Measurements from ENCODE around the gene SUCLA2. TPM values are rescaled to one million over a fixed set of nuclear protein-coding genes. Genes with fewer than 3 reads are reported as not detected.
A peak's percentile ranks its signal among the peaks of the same experiment; 100 is the strongest.
"Not testable (repeated sequence)": the region's sequence is repeated elsewhere in the genome, so short reads cannot be mapped to it uniquely, and the experiment has no call there.

Gene SUCLA2
- 42.6 and 51.2 TPM in 2 replicates for total RNA-seq (2014; rRNA removed; shearing (Covaris generic))
- polyA plus RNA-seq (2014; cell fraction: nucleus; rRNA removed): 43.2 and 46.8 TPM in 2 replicates

DNA sequence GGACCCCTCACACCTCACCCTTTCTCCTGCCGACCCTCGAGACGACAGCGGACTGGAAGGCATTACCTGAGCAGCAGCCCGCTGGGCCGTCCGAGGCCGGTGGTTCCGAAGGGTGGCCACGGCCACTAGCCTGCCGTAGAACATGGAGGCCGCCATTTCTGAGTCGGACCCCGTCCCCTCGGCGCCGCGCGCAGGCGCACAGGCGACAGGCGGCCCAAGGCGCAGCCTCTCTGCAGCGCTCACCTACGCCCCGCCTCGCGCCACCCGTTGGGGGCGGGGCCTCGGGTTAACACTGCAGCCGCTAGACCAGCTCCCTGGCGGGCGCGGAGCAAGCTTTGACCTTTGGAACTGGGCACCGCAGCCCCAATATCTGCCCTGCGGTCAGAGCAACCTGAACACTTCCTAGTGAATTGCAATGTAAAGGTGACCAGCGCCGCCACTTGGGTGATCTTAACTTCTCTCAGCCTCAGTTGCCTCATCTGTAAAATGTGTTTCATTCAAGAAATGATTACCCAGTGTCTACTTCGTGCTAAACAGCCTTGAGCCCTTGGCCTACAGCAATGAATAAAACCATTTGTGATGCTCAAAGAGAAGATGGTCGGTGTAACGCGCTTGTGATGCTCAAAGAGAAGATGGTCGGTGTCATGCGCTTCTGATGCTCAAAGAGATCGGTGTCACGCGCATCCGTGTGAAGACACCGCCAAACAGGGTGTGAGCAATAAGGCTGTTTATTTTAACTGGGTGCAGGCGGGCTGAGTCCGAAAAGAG, at the start of gene SUCLA2:
Gene SUCLA2 (minus strand): TSS at position 160 of the 768 bp plus-strand sequence. CDS start 4 bp downstream, at position 156.
- DNase-seq (ENCODE audit: extremely low read depth, low read depth): peak; percentile 85

DNA sequence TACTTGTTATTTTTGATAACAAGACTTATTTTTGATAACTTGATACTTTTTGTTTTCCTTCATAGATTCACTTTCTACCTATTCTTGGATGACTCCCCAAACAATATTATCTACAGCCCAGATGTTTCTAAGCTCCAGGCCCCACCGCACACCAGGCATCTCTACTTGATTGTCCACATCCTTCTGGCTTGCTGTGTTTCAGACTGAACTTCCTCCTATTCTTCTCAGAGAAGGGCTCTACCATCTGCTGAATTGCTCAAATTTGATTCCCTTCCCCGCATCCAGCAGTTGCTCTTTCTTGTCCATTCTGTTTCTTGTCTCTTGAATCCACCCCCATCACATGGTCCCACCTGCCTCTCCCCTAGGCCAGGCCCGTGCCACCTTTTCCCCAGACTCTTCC, 49.5 kb upstream of the SUCLA2 start:
- DNase-seq (ENCODE audit: extremely low read depth, low read depth): no peak

DNA sequence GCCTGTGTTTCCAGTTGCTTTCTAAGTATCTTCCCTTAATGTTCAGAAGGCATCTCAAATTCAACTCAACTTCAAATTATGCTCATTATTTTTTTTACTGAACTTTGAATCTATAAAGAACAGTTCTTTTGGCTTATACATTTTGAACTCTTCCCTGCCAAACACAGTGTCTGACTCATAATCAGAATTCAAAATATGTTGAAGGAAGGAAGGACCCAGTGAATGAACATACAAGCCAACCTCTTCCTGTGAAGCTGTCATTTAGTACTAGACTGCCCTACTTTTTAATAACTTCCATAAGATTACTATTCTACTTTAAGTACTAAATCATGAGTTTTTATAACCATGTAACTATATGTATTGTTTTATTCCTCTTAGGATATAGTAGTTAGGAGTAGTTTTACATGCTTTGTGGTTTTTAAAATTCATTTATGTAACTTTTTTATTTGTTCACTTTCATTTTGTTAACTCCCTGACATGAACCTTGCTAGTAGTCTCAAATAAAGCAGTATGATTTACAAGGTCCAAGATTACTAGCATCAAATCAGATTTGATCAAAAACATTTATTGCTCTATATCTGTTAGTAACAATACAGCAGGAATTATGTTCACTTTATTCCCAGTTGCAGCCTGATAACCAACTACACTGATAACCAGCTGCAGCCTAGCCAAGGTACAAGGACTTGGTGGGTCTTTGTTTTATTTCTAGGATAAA, 42.9 kb upstream of the SUCLA2 start:
- DNase-seq (ENCODE audit: extremely low read depth, low read depth): no peak

DNA sequence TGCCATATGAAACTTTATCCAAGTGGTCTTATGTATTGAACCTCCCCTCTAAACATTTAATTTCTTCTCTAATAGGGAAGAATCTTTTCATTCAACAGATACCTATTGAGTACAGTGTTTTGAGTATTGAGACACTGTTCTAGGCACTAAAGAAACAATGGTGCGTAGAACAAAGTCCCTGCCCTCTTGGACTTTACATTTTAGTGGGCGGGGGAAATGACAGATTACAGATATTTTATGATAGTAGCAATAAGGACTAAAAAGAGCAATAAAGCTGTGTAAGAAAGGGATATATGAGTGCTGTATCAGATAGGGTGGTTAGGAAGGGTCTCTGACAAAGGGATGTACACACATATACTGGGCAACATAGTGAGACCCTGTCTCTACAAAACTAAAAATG, 41.8 kb upstream of the SUCLA2 start:
- no peak for DNase-seq (ENCODE audit: extremely low read depth, low read depth)

DNA sequence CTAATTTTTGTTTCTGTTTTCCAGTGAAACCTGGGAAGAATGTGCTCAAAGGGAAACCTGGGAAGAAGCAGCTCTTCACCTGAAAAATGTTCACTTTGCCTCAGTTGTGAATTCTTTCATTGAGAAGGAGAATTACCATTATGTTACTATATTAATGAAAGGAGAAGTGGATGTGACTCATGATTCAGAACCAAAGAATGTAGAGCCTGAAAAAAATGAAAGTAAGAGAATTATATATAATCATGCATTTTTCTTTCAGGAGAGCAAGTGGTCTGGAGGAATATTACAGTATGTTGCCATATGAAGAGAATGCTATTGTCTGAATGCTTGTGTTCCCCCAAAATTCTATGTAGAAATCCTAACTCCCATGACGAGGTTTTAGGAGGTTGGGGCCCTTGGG, 39.8 kb upstream of the SUCLA2 start:
- DNase-seq (ENCODE audit: extremely low read depth, low read depth): no peak

DNA sequence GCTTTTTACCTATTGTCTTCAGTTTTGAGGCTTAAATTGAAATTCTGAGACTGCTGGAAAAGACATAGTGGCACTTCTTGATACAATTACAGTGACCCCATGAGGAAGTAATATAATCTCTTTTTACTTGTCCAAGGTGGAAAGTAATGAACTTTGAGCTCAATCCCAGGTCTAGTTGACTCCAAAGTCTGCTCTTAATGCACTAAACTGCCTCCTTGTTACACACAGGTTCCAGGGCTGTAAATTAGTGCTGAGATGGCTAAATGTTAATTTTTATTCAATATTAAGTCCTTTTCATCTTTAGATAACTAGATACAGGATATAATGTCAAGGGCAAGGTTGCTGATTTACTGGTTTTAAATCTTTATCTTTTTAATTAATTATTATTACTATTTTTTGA, 39.0 kb upstream of the SUCLA2 start:
- DNase-seq (ENCODE audit: extremely low read depth, low read depth): no peak

DNA sequence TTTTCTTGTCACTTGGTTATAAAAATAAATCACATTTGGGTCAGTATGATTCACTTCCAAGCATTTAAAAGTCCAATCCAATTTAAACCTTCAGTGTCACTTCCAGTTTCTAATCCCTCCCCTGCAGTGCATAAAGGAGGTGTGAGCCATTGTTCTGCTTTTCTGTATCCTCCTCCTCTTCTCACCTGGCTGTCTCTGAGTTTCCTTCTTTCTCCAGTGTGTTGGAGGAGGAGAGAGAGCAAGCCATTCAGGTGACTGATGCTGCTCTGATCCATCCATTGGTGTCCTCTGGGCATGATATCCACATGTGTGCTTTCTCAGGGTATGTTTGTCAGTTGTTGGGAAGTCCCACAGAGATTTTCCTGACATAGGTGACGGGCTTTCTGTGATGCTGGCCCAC, 37.7 kb upstream of the SUCLA2 start:
- no peak for DNase-seq (ENCODE audit: extremely low read depth, low read depth)

DNA sequence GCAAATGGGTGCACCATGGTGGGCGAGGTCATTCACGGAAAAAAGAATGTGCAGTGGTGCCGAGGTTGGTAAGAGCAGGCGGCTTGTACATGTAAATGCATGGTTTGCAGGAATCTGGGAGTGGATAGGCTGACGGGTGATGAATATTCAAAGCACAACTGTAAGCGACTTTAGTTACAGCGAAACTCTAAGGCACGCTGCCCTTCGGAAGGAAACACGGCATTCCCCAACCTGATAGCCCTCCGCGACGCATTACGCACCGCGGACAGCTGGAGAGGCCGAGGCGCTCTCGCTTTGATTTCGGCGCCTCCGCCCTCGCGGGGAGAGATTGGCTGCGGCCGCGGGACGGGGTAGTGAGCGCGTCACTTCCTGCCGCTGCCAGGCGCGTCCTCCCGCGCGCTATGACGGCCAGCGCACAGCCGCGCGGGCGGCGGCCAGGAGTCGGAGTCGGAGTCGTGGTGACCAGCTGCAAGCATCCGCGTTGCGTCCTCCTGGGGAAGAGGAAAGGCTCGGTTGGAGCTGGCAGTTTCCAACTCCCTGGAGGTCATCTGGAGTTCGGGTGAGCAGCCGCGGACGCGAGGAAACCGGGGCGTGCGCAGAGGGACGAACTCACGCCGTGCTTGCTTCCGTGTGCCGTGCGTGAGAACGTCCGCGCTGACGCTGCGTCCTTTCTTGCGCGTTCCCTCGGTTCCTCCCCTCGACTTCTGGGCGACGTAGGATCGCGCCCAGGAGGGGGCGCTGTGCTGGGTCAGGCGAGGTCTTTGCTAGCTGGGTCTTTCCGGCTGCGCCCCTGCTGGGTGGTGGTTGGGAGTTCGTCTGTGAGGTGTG, 36.5 kb upstream of the SUCLA2 start, which contains the start of gene NUDT15:
Gene NUDT15 (plus strand): TSS at position 381 of the 828 bp plus-strand sequence. CDS start 21 bp downstream, at position 402.
- peak; percentile 91 for DNase-seq (ENCODE audit: extremely low read depth, low read depth)

DNA sequence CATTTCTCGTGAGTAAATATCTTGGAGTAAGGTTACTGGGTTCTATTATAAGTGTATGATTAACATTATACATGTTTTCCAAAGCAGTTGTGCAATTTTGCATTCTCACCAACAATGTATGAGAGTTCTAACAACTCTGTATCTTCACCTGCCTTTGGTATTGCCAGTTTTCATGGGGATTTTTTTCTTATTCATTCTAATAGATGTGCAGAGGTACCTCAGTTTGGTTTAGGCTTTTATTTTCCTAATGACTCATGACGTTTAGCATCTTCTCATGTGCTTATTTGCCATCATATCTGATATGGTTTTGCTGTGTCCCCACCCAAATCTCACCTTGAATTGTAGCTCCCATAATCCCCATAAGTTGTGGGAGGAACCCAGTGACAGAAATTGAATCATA, 28.8 kb upstream of the SUCLA2 start:
- DNase-seq (ENCODE audit: extremely low read depth, low read depth): no peak

DNA sequence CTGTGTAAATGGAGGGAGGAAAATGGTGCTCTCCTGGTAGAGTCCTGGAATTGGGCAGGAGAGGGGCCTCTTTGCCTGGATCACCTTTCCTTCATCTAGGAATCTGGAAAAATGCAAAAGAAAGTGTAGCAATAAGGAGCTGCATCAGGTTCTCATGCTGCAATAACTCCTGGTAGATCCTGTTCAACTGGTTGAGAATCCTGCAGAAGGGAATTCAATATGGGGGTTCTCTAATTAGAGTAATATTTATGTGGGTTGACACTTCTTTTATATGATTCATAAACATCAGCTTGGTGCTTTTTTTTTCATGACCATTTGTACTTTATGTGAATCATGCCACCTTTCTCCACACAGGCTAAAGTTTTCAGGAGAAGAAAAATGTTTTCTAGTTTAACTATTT, 27.0 kb upstream of the SUCLA2 start:
- no peak for DNase-seq (ENCODE audit: extremely low read depth, low read depth)

DNA sequence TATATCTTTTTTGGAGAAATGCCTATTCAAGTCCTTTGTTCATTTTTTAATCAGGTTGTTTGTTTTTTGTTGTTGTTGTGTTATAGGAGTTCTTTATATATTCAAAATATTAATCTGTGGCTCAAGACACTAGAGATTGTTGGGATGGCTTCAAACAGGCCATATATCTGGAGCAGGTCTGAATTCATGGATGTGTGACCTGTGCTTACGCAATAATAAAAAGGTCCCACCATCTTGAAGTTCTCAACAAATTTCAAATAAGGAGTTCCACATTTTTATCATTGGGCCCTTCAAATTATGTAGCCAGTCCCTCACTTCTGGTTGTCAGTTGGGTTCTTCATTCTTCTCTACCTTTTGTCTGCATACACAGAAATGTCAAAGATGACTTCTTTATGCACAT, 18.7 kb upstream of the SUCLA2 start:
- no peak for DNase-seq (ENCODE audit: extremely low read depth, low read depth)

DNA sequence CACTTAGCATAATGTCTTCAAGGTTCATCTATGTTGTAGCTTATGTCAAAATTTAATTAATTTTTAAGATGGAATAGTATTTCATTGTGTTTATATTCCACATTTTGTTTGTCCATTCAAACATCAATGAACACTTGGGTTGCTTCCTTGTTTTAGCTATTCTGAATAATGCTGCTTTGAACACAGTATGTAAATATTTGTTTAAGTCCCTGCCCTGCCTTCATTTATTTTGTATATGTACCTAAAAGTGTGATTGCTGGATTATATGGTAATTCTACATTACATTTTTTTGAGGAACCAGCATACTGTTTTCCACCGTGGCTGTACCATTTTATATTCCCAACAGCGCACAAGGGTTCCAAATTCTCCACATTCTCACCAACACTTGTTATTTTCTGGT, 17.6 kb upstream of the SUCLA2 start:
- no peak for DNase-seq (ENCODE audit: extremely low read depth, low read depth)

DNA sequence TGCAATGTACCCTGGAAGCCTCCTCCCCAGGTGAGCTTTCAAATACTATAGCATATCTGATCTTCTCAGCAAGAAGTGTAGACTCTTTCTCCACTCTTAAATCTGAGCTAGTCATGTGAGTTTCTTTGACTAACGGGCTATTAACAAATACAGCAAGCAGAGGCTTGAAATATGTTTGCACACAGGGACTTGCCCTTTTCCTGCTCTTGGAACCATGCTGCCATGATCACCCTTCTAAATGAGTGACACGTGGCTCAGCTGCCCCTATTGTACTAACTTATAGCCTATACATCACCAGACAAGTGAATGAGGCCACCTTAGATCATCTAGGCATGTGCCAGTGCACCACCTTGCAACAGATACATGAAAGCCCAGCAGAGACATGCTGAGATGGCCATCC, 13.3 kb upstream of the SUCLA2 start:
- no peak for DNase-seq (ENCODE audit: extremely low read depth, low read depth)

DNA sequence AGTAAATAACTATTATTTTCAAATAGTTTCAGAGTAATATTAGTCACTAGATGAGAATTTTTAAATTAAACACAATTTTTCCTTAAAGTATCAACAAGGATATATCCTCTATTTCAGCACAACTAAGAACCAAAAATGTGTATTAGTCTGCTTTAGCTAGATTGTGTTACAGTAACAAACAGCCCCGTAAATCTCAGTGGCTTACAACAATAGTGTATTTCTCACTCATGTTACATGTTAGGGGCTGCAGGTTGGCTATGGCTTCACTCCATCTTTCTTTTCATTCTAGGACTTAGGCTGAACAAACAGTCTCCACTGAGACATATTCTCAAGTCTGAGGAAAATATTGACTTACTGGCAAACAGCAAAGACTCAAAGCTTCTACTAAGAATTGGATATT, 11.6 kb upstream of the SUCLA2 start:
- DNase-seq (ENCODE audit: extremely low read depth, low read depth): no peak

DNA sequence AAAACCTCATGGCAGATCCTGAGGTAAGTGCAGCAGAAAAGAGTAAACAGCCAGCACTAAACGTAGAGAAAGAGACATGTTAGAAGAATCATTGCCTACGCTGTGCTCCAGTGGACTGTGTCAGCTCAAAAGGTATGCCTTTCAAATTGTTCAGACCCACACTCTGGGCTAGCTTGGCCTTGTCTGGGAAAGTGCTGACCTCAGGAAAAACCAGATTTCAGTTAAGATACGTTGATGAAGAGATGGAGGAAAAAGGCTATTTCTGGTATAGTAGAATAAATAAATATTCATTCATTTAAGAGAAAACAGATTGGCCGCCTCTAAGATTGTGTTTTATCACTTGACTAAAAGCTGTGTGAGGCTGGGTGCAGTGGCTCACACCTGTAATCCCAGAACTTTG, 9.6 kb upstream of the SUCLA2 start:
- DNase-seq (ENCODE audit: extremely low read depth, low read depth): no peak

DNA sequence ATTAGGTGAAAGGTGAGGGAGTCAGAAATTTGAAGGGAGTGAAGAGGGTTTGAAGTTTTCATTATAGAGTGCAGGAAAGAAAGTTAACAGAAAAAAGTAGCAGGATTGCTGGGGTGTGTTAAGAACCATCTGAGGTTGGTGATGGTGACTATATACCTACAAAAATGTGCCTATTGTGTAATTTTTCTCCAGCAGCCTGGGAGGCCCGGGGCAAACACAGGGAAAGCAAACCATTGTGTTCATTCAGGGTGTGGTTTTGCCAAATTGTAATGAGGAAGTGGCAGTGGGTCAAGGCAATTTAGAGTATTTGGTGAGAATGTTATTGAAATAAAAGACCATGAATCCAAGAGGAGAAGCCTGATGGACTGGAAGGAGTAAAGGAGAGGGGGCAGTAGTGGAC, 8.2 kb upstream of the SUCLA2 start:
- no peak for DNase-seq (ENCODE audit: extremely low read depth, low read depth)

DNA sequence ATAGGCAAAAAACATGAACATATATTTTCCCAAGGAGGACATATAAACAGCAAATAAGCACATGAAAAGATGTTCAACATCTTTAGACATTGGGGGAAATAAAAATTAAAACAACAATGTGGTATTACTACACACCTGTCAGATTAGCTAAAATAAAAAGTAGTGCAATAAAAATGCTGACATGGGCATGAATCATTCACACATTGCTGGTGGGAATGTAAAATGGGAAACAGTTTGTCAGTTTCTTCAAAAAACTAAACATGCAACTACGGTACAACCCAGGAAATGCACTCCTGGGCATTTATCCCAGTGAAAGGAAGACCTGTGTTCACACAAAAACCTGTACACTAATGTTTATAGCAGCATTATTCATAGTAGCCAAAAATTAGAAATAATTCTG, 5.3 kb upstream of the SUCLA2 start:
- no peak for DNase-seq (ENCODE audit: extremely low read depth, low read depth)

DNA sequence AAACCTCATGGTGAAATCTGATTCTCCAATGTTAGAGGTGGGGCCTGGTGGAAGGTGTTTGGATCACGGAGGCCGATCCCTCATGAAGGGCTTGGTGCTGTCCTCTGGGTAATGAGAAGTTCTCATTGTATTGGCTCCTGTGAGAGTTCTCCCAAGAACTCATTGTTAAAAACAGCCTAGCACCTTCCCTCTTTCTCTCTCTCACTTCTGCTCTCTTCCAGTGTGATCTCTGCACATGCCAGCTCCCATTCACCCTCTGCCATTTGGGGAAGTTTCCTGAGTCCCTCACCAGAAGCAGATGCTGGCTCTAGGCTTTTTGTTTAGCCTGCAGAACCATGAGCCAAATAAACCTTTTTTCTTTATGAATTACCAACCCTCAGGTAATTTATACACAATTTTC, 3.1 kb upstream of the SUCLA2 start:
- DNase-seq (ENCODE audit: extremely low read depth, low read depth): no peak

DNA sequence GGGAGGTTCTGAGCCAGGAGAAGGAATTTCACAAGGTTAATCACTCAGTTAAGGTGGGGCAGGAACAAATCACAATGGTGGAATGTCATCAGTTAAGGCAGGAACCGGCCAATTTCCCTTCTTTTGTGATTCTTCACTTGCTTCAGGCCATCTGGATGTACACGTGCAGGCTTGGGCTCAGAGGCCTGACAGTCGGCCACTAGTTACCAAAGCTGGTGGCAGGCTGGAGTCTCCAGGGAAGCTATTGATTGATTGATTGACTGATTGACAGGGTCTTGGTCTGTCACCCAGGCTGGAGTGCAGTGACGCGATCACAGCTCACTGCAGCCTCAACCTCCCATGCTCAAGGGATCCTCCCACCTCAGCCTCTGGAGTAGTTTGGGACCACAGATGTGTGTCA, 926 bp upstream of the SUCLA2 start:
- not testable (repeated sequence) for DNase-seq (ENCODE audit: extremely low read depth, low read depth)

DNA sequence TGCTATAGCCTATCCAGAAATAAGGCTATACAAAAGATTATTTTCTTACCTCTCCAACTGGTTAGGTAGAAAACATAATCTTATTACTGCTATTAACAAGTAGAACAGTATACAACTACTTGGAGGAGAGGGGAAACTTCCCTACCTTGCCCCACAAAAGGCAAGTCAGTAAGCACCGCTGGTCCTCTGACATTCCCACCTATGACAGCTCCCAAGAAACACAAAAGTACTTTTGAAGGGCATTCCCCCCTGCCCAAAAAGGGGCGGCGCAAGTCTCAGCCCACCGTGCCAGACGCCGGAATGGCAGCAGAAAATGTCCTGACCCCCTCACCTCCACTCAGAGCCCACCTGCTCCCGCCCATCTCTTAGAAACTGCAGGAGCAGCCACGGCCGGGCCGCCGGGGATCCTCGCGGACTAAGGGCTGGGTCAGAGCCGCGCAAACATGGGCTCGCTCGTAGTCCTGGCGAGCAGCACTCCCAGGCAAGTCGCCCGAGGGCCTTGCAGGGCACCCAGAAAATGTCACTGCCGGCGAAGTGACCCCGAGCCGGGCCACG, 437 bp downstream of the SUCLA2 start:
- DNase-seq (ENCODE audit: extremely low read depth, low read depth): peak; percentile 2

DNA sequence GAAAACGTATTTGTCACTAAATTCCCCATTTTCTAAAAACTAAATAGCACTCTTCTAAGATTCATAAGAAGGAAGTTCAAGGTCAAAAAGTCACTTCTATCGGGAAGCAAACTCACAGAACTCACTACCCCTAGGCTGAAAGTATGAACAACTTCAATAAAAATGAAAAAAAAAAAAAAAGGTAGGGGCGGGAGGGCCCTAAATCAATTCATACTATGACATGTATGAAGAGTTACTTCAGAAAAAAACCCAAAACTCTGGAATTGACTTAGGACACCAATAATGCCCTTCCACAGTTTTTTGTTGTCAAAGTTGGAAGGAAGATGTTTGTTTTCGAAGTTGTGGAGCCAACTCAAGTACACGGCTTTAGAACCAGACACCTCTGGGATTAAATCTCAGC, 1.1 kb downstream of the SUCLA2 start:
- DNase-seq (ENCODE audit: extremely low read depth, low read depth): no peak

All from NCI-H460 (cell line).